Measurements from ENCODE around the gene TMEM61. TPM values are rescaled to one million over a fixed set of nuclear protein-coding genes. Genes with fewer than 3 reads are reported as not detected.

TMEM61 gene
- total RNA-seq, 1 experiment from 2014 or later: 0.74 TPM

DNA sequence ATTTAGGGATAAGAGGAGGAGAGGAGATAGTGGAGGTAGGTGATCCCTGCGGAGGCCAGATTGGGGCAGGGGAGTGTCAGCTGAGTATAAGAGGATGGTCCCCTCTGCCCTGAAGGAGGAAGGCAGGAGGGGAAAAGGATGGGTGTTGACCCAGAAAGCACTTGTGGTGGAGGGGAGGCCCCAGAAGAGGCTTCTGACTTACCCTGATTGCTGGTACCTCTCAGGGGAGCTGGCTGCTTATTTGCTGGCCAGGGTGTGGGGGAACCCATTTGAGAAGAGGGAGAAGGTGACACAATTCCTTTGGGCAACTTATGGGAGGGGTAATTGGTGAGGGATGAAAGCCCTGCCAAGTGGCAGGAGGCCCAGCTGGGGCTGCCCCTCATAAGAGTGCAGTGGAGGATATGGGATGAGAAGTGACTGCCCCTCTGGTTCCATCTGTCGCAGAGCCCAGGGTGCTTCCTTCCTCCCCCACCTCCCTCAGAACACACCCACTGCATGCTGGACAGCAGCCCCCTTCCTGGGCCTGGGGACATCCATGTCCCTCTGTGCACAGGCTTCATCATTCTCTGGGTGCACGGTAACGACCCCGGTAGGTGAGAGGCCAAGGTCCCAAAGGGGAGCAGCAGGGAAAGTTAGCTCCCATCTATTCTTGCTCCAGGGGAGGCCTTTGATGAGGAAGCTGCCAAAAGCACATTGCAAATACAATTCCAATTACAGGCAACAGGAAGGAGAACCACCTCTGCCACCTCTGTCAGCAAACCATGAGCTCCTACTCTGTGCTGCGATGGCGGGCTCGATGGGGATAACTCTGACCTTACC, 57.5 kb downstream of the TMEM61 start:
- Mint-ChIP-seq H3K27me3 (ENCODE audit: low read depth) (peaks cover 52% of the 10 kb centered on the region), H3K4me3 (no peak overlapping the region; the same call in 1 of the 2 replicates), H3K9me3 (no peaks in the 10 kb centered on the region), H3K27ac (no peak overlapping the region), H3K4me1 (peaks cover 51% of the 10 kb centered on the region), H3K36me3 (peaks cover 9% of the 10 kb centered on the region)
- DNase-seq (ENCODE audit: low spot score) (no peak), ATAC-seq (no peak)
- CTCF ChIA-PET: interaction anchor here (1.5 to 8.7 kb wide), 4 partner anchors 16 to 93 kb away, joined by 4 to 64 read pairs (median 16); no protein-coding TSS in a partner anchor
- POLR2A ChIA-PET: no interaction called here
- TF ChIP-seq KAT7 (CRISPR knock-in tag; IDR thresholded peaks at IDR 0.05; ENCODE audit: borderline replicate concordance) (no peak), SOX15 (CRISPR knock-in tag; IDR thresholded peaks at IDR 0.05) (no peak), MAX (CRISPR knock-in tag; IDR thresholded peaks at IDR 0.05) (no peak), ZNF317 (CRISPR knock-in tag; IDR thresholded peaks at IDR 0.05; ENCODE audit: borderline replicate concordance, low read depth) (no peak), ZNF281 (CRISPR knock-in tag; IDR thresholded peaks at IDR 0.05) (no peak), EMX1 (CRISPR knock-in tag; IDR thresholded peaks at IDR 0.05) (no peak), CREB1 (CRISPR knock-in tag; IDR thresholded peaks at IDR 0.05) (no peak), ESRRA (CRISPR knock-in tag; IDR thresholded peaks at IDR 0.05; ENCODE audit: borderline replicate concordance) (no peak), JUN (CRISPR knock-in tag; IDR thresholded peaks at IDR 0.05) (no peak), NFE2L1 (CRISPR knock-in tag; IDR thresholded peaks at IDR 0.05) (no peak), PRRX2 (CRISPR knock-in tag; IDR thresholded peaks at IDR 0.05) (no peak), ZNF425 (CRISPR knock-in tag; conservative IDR thresholded peaks at IDR 0.05) (no peak)
- TF ChIP-seq, protein P1, sequence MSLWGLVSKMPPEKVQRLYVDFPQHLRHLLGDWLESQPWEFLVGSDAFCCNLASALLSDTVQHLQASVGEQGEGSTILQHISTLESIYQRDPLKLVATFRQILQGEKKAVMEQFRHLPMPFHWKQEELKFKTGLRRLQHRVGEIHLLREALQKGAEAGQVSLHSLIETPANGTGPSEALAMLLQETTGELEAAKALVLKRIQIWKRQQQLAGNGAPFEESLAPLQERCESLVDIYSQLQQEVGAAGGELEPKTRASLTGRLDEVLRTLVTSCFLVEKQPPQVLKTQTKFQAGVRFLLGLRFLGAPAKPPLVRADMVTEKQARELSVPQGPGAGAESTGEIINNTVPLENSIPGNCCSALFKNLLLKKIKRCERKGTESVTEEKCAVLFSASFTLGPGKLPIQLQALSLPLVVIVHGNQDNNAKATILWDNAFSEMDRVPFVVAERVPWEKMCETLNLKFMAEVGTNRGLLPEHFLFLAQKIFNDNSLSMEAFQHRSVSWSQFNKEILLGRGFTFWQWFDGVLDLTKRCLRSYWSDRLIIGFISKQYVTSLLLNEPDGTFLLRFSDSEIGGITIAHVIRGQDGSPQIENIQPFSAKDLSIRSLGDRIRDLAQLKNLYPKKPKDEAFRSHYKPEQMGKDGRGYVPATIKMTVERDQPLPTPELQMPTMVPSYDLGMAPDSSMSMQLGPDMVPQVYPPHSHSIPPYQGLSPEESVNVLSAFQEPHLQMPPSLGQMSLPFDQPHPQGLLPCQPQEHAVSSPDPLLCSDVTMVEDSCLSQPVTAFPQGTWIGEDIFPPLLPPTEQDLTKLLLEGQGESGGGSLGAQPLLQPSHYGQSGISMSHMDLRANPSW (CRISPR knock-in tag; conservative IDR thresholded peaks at IDR 0.05; ENCODE audit: low read depth): no peak
- TF ChIP-seq, protein P2, sequence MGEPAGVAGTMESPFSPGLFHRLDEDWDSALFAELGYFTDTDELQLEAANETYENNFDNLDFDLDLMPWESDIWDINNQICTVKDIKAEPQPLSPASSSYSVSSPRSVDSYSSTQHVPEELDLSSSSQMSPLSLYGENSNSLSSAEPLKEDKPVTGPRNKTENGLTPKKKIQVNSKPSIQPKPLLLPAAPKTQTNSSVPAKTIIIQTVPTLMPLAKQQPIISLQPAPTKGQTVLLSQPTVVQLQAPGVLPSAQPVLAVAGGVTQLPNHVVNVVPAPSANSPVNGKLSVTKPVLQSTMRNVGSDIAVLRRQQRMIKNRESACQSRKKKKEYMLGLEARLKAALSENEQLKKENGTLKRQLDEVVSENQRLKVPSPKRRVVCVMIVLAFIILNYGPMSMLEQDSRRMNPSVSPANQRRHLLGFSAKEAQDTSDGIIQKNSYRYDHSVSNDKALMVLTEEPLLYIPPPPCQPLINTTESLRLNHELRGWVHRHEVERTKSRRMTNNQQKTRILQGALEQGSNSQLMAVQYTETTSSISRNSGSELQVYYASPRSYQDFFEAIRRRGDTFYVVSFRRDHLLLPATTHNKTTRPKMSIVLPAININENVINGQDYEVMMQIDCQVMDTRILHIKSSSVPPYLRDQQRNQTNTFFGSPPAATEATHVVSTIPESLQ (CRISPR knock-in tag; IDR thresholded peaks at IDR 0.05): no peak
- TF ChIP-seq, protein P3, sequence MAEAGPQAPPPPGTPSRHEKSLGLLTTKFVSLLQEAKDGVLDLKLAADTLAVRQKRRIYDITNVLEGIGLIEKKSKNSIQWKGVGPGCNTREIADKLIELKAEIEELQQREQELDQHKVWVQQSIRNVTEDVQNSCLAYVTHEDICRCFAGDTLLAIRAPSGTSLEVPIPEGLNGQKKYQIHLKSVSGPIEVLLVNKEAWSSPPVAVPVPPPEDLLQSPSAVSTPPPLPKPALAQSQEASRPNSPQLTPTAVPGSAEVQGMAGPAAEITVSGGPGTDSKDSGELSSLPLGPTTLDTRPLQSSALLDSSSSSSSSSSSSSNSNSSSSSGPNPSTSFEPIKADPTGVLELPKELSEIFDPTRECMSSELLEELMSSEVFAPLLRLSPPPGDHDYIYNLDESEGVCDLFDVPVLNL (CRISPR knock-in tag; IDR thresholded peaks at IDR 0.05; ENCODE audit: borderline replicate concordance, low read depth): no peak
